CD4-positive, alpha-beta memory T cell (primary cell): ENCODE measurements around the gene RARA. TPM values are rescaled to one million over a fixed set of nuclear protein-coding genes. Genes with fewer than 3 reads are reported as not detected.
A peak's percentile ranks its signal among the peaks of the same experiment; 100 is the strongest.

Experiments used
- CTCF ChIA-PET: fragments of 350-600 bp; sonication (Branson Sonifier 250); formaldehyde crosslinking; loops from one replicate; lab custom pipeline; 2021; ENCODE audit warnings: inconsistent platforms; ENCODE audit not compliant: partially characterized antibody; lab: Charles Lee
- POLR2A ChIA-PET: fragments of 350-600 bp; sonication (Branson Sonifier 250); formaldehyde crosslinking; loops from one replicate; lab custom pipeline; 2021; ENCODE audit not compliant: partially characterized antibody; lab: Charles Lee
- DNase-seq, 5 donors: peaks; one replicate each; pipeline versions ENCODE4 v3.0.0 to v3.0.0-alpha.2; 2020 to 2022; ENCODE audit warnings: mixed read lengths in 1 of 5
- H3K27ac ChIP-seq: one replicate; pipeline ENCODE4 v1.7.0; 2013; ENCODE audit warnings: low read depth, low read length
- H3K27me3 ChIP-seq: 2 replicates; pipeline ENCODE4 v1.7.0; 2013; ENCODE audit warnings: mild to moderate bottlenecking, low read length, moderate library complexity; ENCODE audit not compliant: insufficient read depth
- H3K36me3 ChIP-seq: 2 replicates; pipeline ENCODE4 v1.7.0; 2013; ENCODE audit warnings: mild to moderate bottlenecking, low read length, moderate library complexity; ENCODE audit not compliant: insufficient read depth
- H3K4me1 ChIP-seq: 2 replicates; pipeline ENCODE4 v1.7.0; 2013; ENCODE audit warnings: mild to moderate bottlenecking, low read length, moderate library complexity; ENCODE audit not compliant: insufficient read depth
- H3K4me3 ChIP-seq, 2 donors: one replicate each; pipeline ENCODE4 v1.7.0; 2013; ENCODE audit warnings: low read length in 2 of 2, mild to moderate bottlenecking in 1 of 2
- H3K9me3 ChIP-seq, 2 donors: one replicate each; pipeline ENCODE4 v1.7.0; 2013; ENCODE audit warnings: low read length in 2 of 2, control low read depth in 1 of 2; ENCODE audit not compliant: control insufficient read depth in 1 of 2
- H3K27ac Mint-ChIP-seq, 7 donors: one replicate each; pipeline ENCODE4 v1.8.0; 2020 to 2021; ENCODE audit warnings: mixed read lengths in 7 of 7, mild to moderate bottlenecking in 6 of 7, inconsistent platforms in 3 of 7, moderate library complexity in 3 of 7
- H3K27me3 Mint-ChIP-seq, 2 donors: one replicate each; pipeline ENCODE4 v1.8.0; 2020 to 2021; ENCODE audit warnings: mixed read lengths in 2 of 2
- H3K36me3 Mint-ChIP-seq, 2 donors: one replicate each; pipeline ENCODE4 v1.8.0; 2020 to 2021; ENCODE audit warnings: mixed read lengths in 2 of 2, inconsistent platforms in 1 of 2, mild to moderate bottlenecking in 1 of 2
- H3K4me1 Mint-ChIP-seq, 4 donors: one replicate each; pipeline ENCODE4 v1.8.0; 2020 to 2021; ENCODE audit warnings: mixed read lengths in 4 of 4, mild to moderate bottlenecking in 1 of 4
- H3K4me3 Mint-ChIP-seq, 8 donors: one replicate each; pipeline ENCODE4 v1.8.0; 2020 to 2021; ENCODE audit warnings: mixed read lengths in 8 of 8, mild to moderate bottlenecking in 7 of 8, moderate library complexity in 6 of 8, inconsistent platforms in 3 of 8
- H3K9me3 Mint-ChIP-seq, 8 donors: one replicate each; pipeline ENCODE4 v1.8.0; 2020 to 2021; ENCODE audit warnings: mixed read lengths in 8 of 8, mild to moderate bottlenecking in 5 of 8, inconsistent platforms in 3 of 8, moderate library complexity in 1 of 8
- intact Hi-C: fragments of 100-400 bp; cut with micrococcal nuclease; formaldehyde crosslinking; loops from one replicate; pipeline ENCODE4 v1.15.1; 2023
- polyA plus RNA-seq, 2 donors: library from polyadenylated mRNA; unstranded; fragments of 300-500 nt; fragmentation: Illumina TruSeq; gene quantifications; one replicate each; pipeline ENCODE4 v1.2.3, GENCODE V29; 2021
- total RNA-seq, 2 experiments: library from RNA; stranded (reverse); gene quantifications; one replicate each; pipeline ENCODE4 v1.2.3, GENCODE V29; 2021

RARA gene
- total and polyA plus RNA-seq, 4 experiments from 2014 or later, result 5.1 to 54.5 (median 37.4) TPM

- Mint-ChIP-seq H3K9me3 (no peaks in the 10 kb centered on the region), H3K4me1 (peaks cover 0 to 2% (median 0%) of the 10 kb centered on the region in 4 donors), H3K27ac (peak overlapping the region in 1 of 7 donors; percentile 50), H3K36me3 (peaks cover 16 to 28% of the 10 kb centered on the region in 2 donors), H3K4me3 (no peak overlapping the region), H3K27me3 (no peaks in the 10 kb centered on the region)
- Histone ChIP-seq H3K4me1 (no peaks in the 10 kb centered on the region), H3K27ac (no peak overlapping the region), H3K4me3 (no peak overlapping the region), H3K36me3 (peaks cover 50% of the 10 kb centered on the region), H3K27me3 (no peaks in the 10 kb centered on the region), H3K9me3 (no peaks in the 10 kb centered on the region)
- intact Hi-C loops, result no loop called here
- ChIA-PET POLR2A (no interaction called here), CTCF (interaction anchor here (0.6 to 1.5 kb wide), 3 partner anchors 15 to 66 kb away, joined by 3 to 5 read pairs (median 4); no protein-coding TSS in a partner anchor)
- no peak for DNase-seq
These were observed 40.8 kb upstream of the RARA start for GRCh38 chr17:40268141-40268712.

GRCh38 chr17:40278414-40278813 is 30.6 kb upstream of the RARA start:
- Histone ChIP-seq H3K4me1 (peaks cover 2% of the 10 kb centered on the region), H3K36me3 (peaks cover 54% of the 10 kb centered on the region), H3K4me3 (no peak overlapping the region), H3K27me3 (no peaks in the 10 kb centered on the region), H3K9me3 (no peaks in the 10 kb centered on the region), H3K27ac (no peak overlapping the region)
- ChIA-PET POLR2A (no interaction called here), CTCF (interaction anchor here (0.6 kb wide), 1 partner anchor 111 kb away, joined by 3 read pairs; no protein-coding TSS in a partner anchor)
- no peak overlapping the region for H3K4me3 Mint-ChIP-seq
- peak overlapping the region in 5 of 7 donors; percentile 37 to 66 (median 50) for H3K27ac Mint-ChIP-seq
- no peaks in the 10 kb centered on the region for H3K9me3 Mint-ChIP-seq
- no peaks in the 10 kb centered on the region for H3K27me3 Mint-ChIP-seq
- H3K4me1 Mint-ChIP-seq, result peaks cover 1 to 18% (median 10%) of the 10 kb centered on the region in 4 donors
- H3K36me3 Mint-ChIP-seq, result peaks cover 49 to 75% of the 10 kb centered on the region in 2 donors
- intact Hi-C loops, result no loop called here
- no peak for DNase-seq

- POLR2A ChIA-PET, result no interaction called here
- intact Hi-C loops, result no loop called here
These were observed 29.6 kb upstream of the RARA start for GRCh38 chr17:40279402-40279801.

GRCh38 chr17:40281663-40282062 is 27.3 kb upstream of the RARA start:
- H3K4me3 Mint-ChIP-seq, result peak overlapping the region in 5 of 8 donors; percentile 4 to 61 (median 38)
- no peaks in the 10 kb centered on the region for H3K27me3 Mint-ChIP-seq
- H3K9me3 Mint-ChIP-seq, result no peaks in the 10 kb centered on the region
- peaks cover 36% of the 10 kb centered on the region for H3K36me3 ChIP-seq
- no peaks in the 10 kb centered on the region for H3K9me3 ChIP-seq
- H3K36me3 Mint-ChIP-seq, result peaks cover 35 to 59% of the 10 kb centered on the region in 2 donors
- peak in 1 of 5 donors; percentile 9 for DNase-seq
- no peaks in the 10 kb centered on the region for H3K27me3 ChIP-seq
- no peak overlapping the region for H3K27ac ChIP-seq
- CTCF ChIA-PET, result interaction anchor here (1.0 kb wide), 1 partner anchor 13 kb away, joined by 4 read pairs; no protein-coding TSS in a partner anchor
- POLR2A ChIA-PET, result no interaction called here
- peaks cover 6% of the 10 kb centered on the region for H3K4me1 ChIP-seq
- H3K4me3 ChIP-seq, result no peak overlapping the region
- H3K4me1 Mint-ChIP-seq, result peaks cover 7 to 29% (median 20%) of the 10 kb centered on the region in 4 donors
- intact Hi-C loops, result no loop called here
- H3K27ac Mint-ChIP-seq, result peak overlapping the region; percentile 24 to 92 (median 77)

More at GRCh38 chr17:40279402-40279801, 29.6 kb upstream of the RARA start:
- Histone ChIP-seq H3K27me3 (no peaks in the 10 kb centered on the region), H3K4me1 (peaks cover 6% of the 10 kb centered on the region), H3K9me3 (no peaks in the 10 kb centered on the region), H3K36me3 (peaks cover 46% of the 10 kb centered on the region), H3K4me3 (no peak overlapping the region), H3K27ac (no peak overlapping the region)
- Mint-ChIP-seq H3K27ac (peak overlapping the region in 1 of 7 donors; percentile 60), H3K4me3 (no peak overlapping the region), H3K4me1 (peaks cover 7 to 27% (median 17%) of the 10 kb centered on the region in 4 donors), H3K36me3 (peaks cover 43 to 73% of the 10 kb centered on the region in 2 donors), H3K27me3 (no peaks in the 10 kb centered on the region), H3K9me3 (no peaks in the 10 kb centered on the region)
- no peak for DNase-seq
- CTCF ChIA-PET, result interaction anchor here (0.5 kb wide), 1 partner anchor 1369 kb away, joined by 4 read pairs; no protein-coding TSS in a partner anchor

- H3K36me3 Mint-ChIP-seq, result peaks cover 20 to 45% of the 10 kb centered on the region in 2 donors
- ChIA-PET POLR2A (no interaction called here), CTCF (interaction anchor here (0.8 to 1.7 kb wide), 7 partner anchors 8 to 258 kb away, joined by 3 to 5 read pairs (median 3); no protein-coding TSS in a partner anchor)
- H3K4me3 ChIP-seq, result no peak overlapping the region
- peaks cover 14 to 43% (median 30%) of the 10 kb centered on the region in 4 donors for H3K4me1 Mint-ChIP-seq
- H3K27ac ChIP-seq, result peak overlapping the region; percentile 16
- H3K27ac Mint-ChIP-seq, result peak overlapping the region; percentile 39 to 82 (median 76)
- no peaks in the 10 kb centered on the region for H3K9me3 ChIP-seq
- H3K4me3 Mint-ChIP-seq, result peak overlapping the region in 1 of 8 donors; percentile 16
- H3K9me3 Mint-ChIP-seq, result no peaks in the 10 kb centered on the region
- H3K36me3 ChIP-seq, result peaks cover 20% of the 10 kb centered on the region
- peak; percentile 23 to 52 (median 43) for DNase-seq
- no peaks in the 10 kb centered on the region for H3K27me3 ChIP-seq
- H3K27me3 Mint-ChIP-seq, result no peaks in the 10 kb centered on the region
- intact Hi-C loops, result no loop called here
- H3K4me1 ChIP-seq, result peaks cover 19% of the 10 kb centered on the region
These were observed 25.3 kb upstream of the RARA start for GRCh38 chr17:40283662-40284061.

- peaks cover 14 to 46% (median 33%) of the 10 kb centered on the region in 4 donors for H3K4me1 Mint-ChIP-seq
- no peak overlapping the region for H3K4me3 Mint-ChIP-seq
- no peak overlapping the region for H3K27ac ChIP-seq
- intact Hi-C loops, result no loop called here
- H3K27ac Mint-ChIP-seq, result peak overlapping the region in 6 of 7 donors; percentile 11 to 82 (median 67)
- no peaks in the 10 kb centered on the region for H3K27me3 Mint-ChIP-seq
- H3K36me3 Mint-ChIP-seq, result peaks cover 16 to 40% of the 10 kb centered on the region in 2 donors
- CTCF ChIA-PET, result interaction anchor here (1.1 to 1.7 kb wide), 6 partner anchors 8 to 258 kb away, joined by 3 to 5 read pairs (median 4); no protein-coding TSS in a partner anchor
- H3K4me3 ChIP-seq, result no peak overlapping the region
- peaks cover 15% of the 10 kb centered on the region for H3K36me3 ChIP-seq
- no peak for DNase-seq
- H3K4me1 ChIP-seq, result peaks cover 25% of the 10 kb centered on the region
- no peaks in the 10 kb centered on the region for H3K27me3 ChIP-seq
- no peaks in the 10 kb centered on the region for H3K9me3 ChIP-seq
- POLR2A ChIA-PET, result no interaction called here
- no peaks in the 10 kb centered on the region for H3K9me3 Mint-ChIP-seq
These were observed 24.8 kb upstream of the RARA start for GRCh38 chr17:40284085-40284713.

GRCh38 chr17:40286473-40286872 is 22.5 kb upstream of the RARA start:
- no peaks in the 10 kb centered on the region for H3K9me3 ChIP-seq
- peaks cover 17 to 49% (median 34%) of the 10 kb centered on the region in 4 donors for H3K4me1 Mint-ChIP-seq
- H3K36me3 ChIP-seq, result no peaks in the 10 kb centered on the region
- intact Hi-C loops, result loop anchor here (2.0 to 5.0 kb wide), 2 partner anchors 32 to 131 kb away; partner anchors contain the start of gene TOP2A
- H3K27me3 Mint-ChIP-seq, result no peaks in the 10 kb centered on the region
- peaks cover 26% of the 10 kb centered on the region for H3K4me1 ChIP-seq
- no peaks in the 10 kb centered on the region for H3K9me3 Mint-ChIP-seq
- no peak overlapping the region for H3K4me3 ChIP-seq
- H3K36me3 Mint-ChIP-seq, result peaks cover 4 to 19% of the 10 kb centered on the region in 2 donors
- no peak overlapping the region for H3K27ac ChIP-seq
- ChIA-PET POLR2A (interaction anchor here (1.4 kb wide), 1 partner anchor 32 kb away, joined by 4 read pairs; no protein-coding TSS in a partner anchor), CTCF (interaction anchor here (1.0 to 1.6 kb wide), 2 partner anchors 68 to 84 kb away, joined by 4 read pairs; no protein-coding TSS in a partner anchor)
- H3K27ac Mint-ChIP-seq, result peak overlapping the region in 1 of 7 donors; percentile 55
- H3K27me3 ChIP-seq, result no peaks in the 10 kb centered on the region
- H3K4me3 Mint-ChIP-seq, result no peak overlapping the region
- DNase-seq, result no peak
